ENCODE measurements around the gene RPL10. TPM values are rescaled to one million over a fixed set of nuclear protein-coding genes. Genes with fewer than 3 reads are reported as not detected.

Gene RPL10
- total and polyA plus RNA-seq, 2 of the 13 experiments (the other 11 are each of a cell fraction or from before 2014, with no cell fraction given): 2,381 to 4,713 TPM

- TF ChIP-seq ZMYM3 (CRISPR knock-in tag; IDR thresholded peaks at IDR 0.05) (no peak), HOXA5 (CRISPR knock-in tag; IDR thresholded peaks at IDR 0.05) (no peak), ATRX (CRISPR knock-in tag; IDR thresholded peaks at IDR 0.05; ENCODE audit: borderline replicate concordance) (no peak), EEA1 (CRISPR knock-in tag; IDR thresholded peaks at IDR 0.05; ENCODE audit: borderline replicate concordance) (no peak), ZNF572 (CRISPR knock-in tag; IDR thresholded peaks at IDR 0.05) (no peak), ZNF552 (CRISPR knock-in tag; IDR thresholded peaks at IDR 0.05; ENCODE audit: borderline replicate concordance) (0 out of 2 replicates have a peak, but pooled peaks have one; percentile 1), ZNF768 (CRISPR knock-in tag; IDR thresholded peaks at IDR 0.05) (no peak), ZSCAN21 (CRISPR knock-in tag; IDR thresholded peaks at IDR 0.05; ENCODE audit: borderline replicate concordance) (no peak), PHF5A (CRISPR knock-in tag; IDR thresholded peaks at IDR 0.05; ENCODE audit: low read depth, unreplicated experiment) (no peak), SMAD9 (CRISPR knock-in tag; IDR thresholded peaks at IDR 0.05) (no peak), BORCS8-MEF2B (CRISPR knock-in tag; IDR thresholded peaks at IDR 0.05) (no peak), ZSCAN9 (CRISPR knock-in tag; IDR thresholded peaks at IDR 0.05; ENCODE audit: borderline replicate concordance) (no peak), KDM5A (IDR thresholded peaks at IDR 0.05; ENCODE audit: borderline replicate concordance, low read length) (no peak), ZBTB7B (CRISPR knock-in tag; IDR thresholded peaks at IDR 0.05) (no peak), ZNF343 (CRISPR knock-in tag; IDR thresholded peaks at IDR 0.05) (0 out of 2 replicates have a peak, but pooled peaks have one; percentile 25), ZBTB43 (CRISPR knock-in tag; conservative IDR thresholded peaks at IDR 0.05) (0 out of 2 replicates have a peak, but pooled peaks have one; percentile 13), ZNF782 (CRISPR knock-in tag; IDR thresholded peaks at IDR 0.05; ENCODE audit: borderline replicate concordance) (no peak), ZFP36L2 (CRISPR knock-in tag; IDR thresholded peaks at IDR 0.05) (no peak), FIP1L1 (IDR thresholded peaks at IDR 0.05; ENCODE audit: borderline replicate concordance, insufficient read depth, low read depth, low read length) (no peak), ZNF816 (CRISPR knock-in tag; IDR thresholded peaks at IDR 0.05; ENCODE audit: borderline replicate concordance) (no peak), RFX3 (CRISPR knock-in tag; IDR thresholded peaks at IDR 0.05) (no peak), GATAD2A (CRISPR knock-in tag; IDR thresholded peaks at IDR 0.05) (no peak), ZNF839 (CRISPR knock-in tag; IDR thresholded peaks at IDR 0.05; ENCODE audit: borderline replicate concordance) (no peak), BHLHE40 (IDR thresholded peaks at IDR 0.05; ENCODE audit: low read length) (peak; percentile 27; the same call in 1 of the 2 replicates), MAX (IDR thresholded peaks at IDR 0.05) (peak; percentile 89), PHF20 (CRISPR knock-in tag; IDR thresholded peaks at IDR 0.05) (no peak), ZNF205 (CRISPR knock-in tag; IDR thresholded peaks at IDR 0.05) (0 out of 2 replicates have a peak, but pooled peaks have one; percentile 4), ZNF781 (CRISPR knock-in tag; IDR thresholded peaks at IDR 0.05; ENCODE audit: borderline replicate concordance, not compliant biosample characterization) (no peak)
- TF ChIP-seq, protein P1, sequence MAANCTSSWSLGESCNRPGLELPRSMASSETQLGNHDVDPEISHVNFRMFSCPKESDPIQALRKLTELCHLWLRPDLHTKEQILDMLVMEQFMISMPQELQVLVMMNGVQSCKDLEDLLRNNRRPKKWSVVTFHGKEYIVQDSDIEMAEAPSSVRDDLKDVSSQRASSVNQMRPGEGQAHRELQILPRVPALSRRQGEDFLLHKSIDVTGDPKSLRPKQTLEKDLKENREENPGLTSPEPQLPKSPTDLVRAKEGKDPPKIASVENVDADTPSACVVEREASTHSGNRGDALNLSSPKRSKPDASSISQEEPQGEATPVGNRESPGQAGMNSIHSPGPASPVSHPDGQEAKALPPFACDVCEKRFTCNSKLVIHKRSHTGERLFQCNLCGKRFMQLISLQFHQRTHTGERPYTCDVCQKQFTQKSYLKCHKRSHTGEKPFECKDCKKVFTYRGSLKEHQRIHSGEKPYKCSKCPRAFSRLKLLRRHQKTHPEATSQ (CRISPR knock-in tag; IDR thresholded peaks at IDR 0.05; ENCODE audit: borderline replicate concordance): no peak
Measured at GRCh38 chrX:154398668-154399526, 720 bp downstream of the RPL10 start (continued).

Data from HepG2 (cell line).